Heart left ventricle (tissue), 13 donors: ENCODE measurements around the gene UNC119.

Source experiments
- CTCF ChIP-seq, 12 donors: fragments of 200-600 bp; sonication (generic) in 4 of 12; IDR thresholded peaks; one replicate each; pipeline versions ENCODE4 v1.5.0 to v1.8.0; 2018 to 2022; ENCODE audit warnings: antibody characterized with exemption in 12 of 12, mild to moderate bottlenecking in 5 of 12
- POLR2A ChIP-seq, 2 donors: fragments of 450-650 bp; IDR thresholded peaks; one replicate each; pipeline ENCODE4 v1.6.1; 2017; ENCODE audit warnings: antibody characterized with exemption in 2 of 2, mild to moderate bottlenecking in 2 of 2, moderate library complexity in 2 of 2
- donor health status: ischemic (EF 13 %, LVEDD 7.1; RV severe dilation, severe dysfunction).
- donor health status: DM: no; HTN: yes; CAD: no.
- donor health status: DM: no; HTN: no; CAD: no.
- donor health status: ischemic (EF 25% LVEDD 6.9; RV normal size, moderate dysfunction).
- donor health status: ischemic (EF 25% LVEDD 5.7; RV mildly dilated, moderate dysfunction).
- donor health status: ischemic (EF 35%, LVEDD 5.7; RV mildly dilated, moderate dysfunction).
- donor health status: nonischemic (EF 11% LVEDD 7.7; RV severe dilation, severe dysfunction).
- donor health status: DM: yes; HTN: yes; CAD: no.
- donor health status: PGD.
- donor health status: ischemic (EF 29% LVEDD 5.4; RV normal size, mild dysfunction).
- donor health status: nonischemic (EF 23%, LVEDD 6.1; RV moderate dilation, normal function).

GRCh38 chr17:28536532-28537218 is 15.7 kb downstream of the UNC119 start:
- TF ChIP-seq CTCF (IDR thresholded peaks at IDR 0.05): no peak
- no peak for TF ChIP-seq POLR2A (IDR thresholded peaks at IDR 0.05)
